ENCODE measurements around the gene LBR. TPM values are rescaled to one million over a fixed set of nuclear protein-coding genes. Genes with fewer than 3 reads are reported as not detected.

Gene LBR
- total and polyA plus RNA-seq, 2 of the 4 experiments (the other 2 are of a cell fraction), result 21.3 to 24.9 TPM

DNA sequence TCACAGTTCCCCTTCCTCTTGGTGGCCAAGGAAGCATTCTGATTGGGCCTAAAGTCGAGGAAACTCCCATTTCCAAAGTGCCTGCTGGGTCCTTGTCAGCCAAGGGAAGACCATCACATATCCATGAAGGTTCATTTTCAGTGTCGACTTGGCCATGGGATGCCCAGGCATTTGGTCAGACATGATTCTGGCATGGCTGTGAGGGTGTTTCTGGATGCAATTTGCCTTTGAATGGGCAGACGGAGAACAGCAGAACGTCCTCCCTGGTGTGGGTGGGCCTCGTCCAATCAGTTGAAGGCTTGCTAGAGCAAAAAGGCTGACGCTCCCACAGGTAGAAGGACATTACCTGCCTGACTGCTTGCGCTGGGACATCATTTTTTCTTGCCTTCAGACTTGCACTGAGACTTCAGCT, 48.3 kb upstream of the LBR start:
- Histone ChIP-seq H3K36me3 (ENCODE audit: control insufficient read depth, insufficient read depth, low read length) (no peaks in the 10 kb centered on the region), H3K4me3 (ENCODE audit: insufficient read depth, low read depth, low read length) (no peak overlapping the region), H2AK9ac (replicated peaks; ENCODE audit: low read depth, low read length, poor library complexity) (no peak overlapping the region), H2BK5ac (ENCODE audit: low read depth, low read length, poor library complexity, severe bottlenecking) (no peak overlapping the region), H4K91ac (ENCODE audit: insufficient read depth, low read depth, low read length) (no peak overlapping the region), H3K14ac (replicated peaks; ENCODE audit: low read depth, low read length) (no peak overlapping the region; the same call in 1 of the 2 replicates), H2BK20ac (ENCODE audit: low read depth, low read length) (no peak overlapping the region), H3K4ac (ENCODE audit: low read depth, low read length) (no peak overlapping the region), H3K9ac (ENCODE audit: low read depth, low read length) (no peak overlapping the region), H3K9me3 (ENCODE audit: control insufficient read depth, insufficient read depth, low read length) (0 out of 2 replicates have a peak, but pooled peaks cover 2% of the 10 kb centered on the region), H3K27me3 (ENCODE audit: control insufficient read depth, insufficient read depth, low read length) (no peaks in the 10 kb centered on the region), H3K18ac (ENCODE audit: low read depth, low read length) (no peak overlapping the region), H3K9me1 (ENCODE audit: insufficient read depth, low read length) (peaks cover 5% of the 10 kb centered on the region), H2BK15ac (ENCODE audit: low read depth, low read length) (no peak overlapping the region), H3K4me2 (ENCODE audit: low read depth, low read length) (no peak overlapping the region), H3K79me1 (ENCODE audit: low read depth in 1 of 2, low read length in 2 of 2) (no peaks in the 10 kb centered on the region; a peak in 1 of 4 replicates), H4K8ac (ENCODE audit: low read depth in 2 of 2, low read length in 2 of 2) (no peak overlapping the region), H3K23ac (ENCODE audit: low read depth, low read length) (0 out of 2 replicates have a peak overlapping the region, but pooled peaks have one; percentile 48), H2AK5ac (ENCODE audit: low read depth, low read length) (0 out of 2 replicates have a peak overlapping the region, but pooled peaks have one; percentile 1), H2BK120ac (ENCODE audit: low read depth, low read length) (no peak overlapping the region), H2AFZ (replicated peaks; ENCODE audit: low read length, poor library complexity) (no peak overlapping the region), H3K56ac (ENCODE audit: extremely low read depth, insufficient read depth, low read length) (no peak overlapping the region), H3K27ac (ENCODE audit: insufficient read depth, low read length) (no peak overlapping the region), H4K5ac (ENCODE audit: low read depth, low read length) (no peak overlapping the region), H4K20me1 (ENCODE audit: insufficient read depth, low read length) (no peaks in the 10 kb centered on the region), H3K4me1 (ENCODE audit: control insufficient read depth, insufficient read depth, low read length) (peaks cover 2% of the 10 kb centered on the region)
- ChIA-PET POLR2A (ENCODE audit: unreplicated experiment) (no interaction called here), CTCF (interaction anchor here (1.2 to 1.9 kb wide), 2 partner anchors 74 to 435 kb away, joined by 4 to 9 read pairs; no protein-coding TSS in a partner anchor)
- dilution Hi-C loops (cut with HindIII; ENCODE audit: low sequenced_read_pairs, unreplicated experiment) (no loop called here), intact Hi-C loops (cut with micrococcal nuclease) (no loop called here), in situ Hi-C loops (cut with MboI; ENCODE audit: low sequenced_read_pairs) (loop anchor here (5.0 to 10.0 kb wide), 3 partner anchors 301 to 506 kb away; partner anchors contain the start of gene SRP9)
- DNase-seq, result no peak
- no peak for ATAC-seq (ENCODE audit: low read depth)
- 90% methylated on average over 5 of the region's 7 CpGs; no CpG with 5 or more reads in 1 of the 2 experiments for WGBS, 2 experiments (ENCODE audit: extremely low coverage in 2 of 2, insufficient read length in 1 of 2)
- TF ChIP-seq CHD1 (IDR thresholded peaks at IDR 0.05; ENCODE audit: low read depth, low read length), result no peak
- TF ChIP-seq RAD21 (IDR thresholded peaks at IDR 0.05; ENCODE audit: low read length), result no peak
- TF ChIP-seq MAFK (IDR thresholded peaks at IDR 0.05; ENCODE audit: low read depth, low read length), result no peak
- TF ChIP-seq RFX5 (IDR thresholded peaks at IDR 0.05; ENCODE audit: low read depth, low read length), result no peak
- TF ChIP-seq FOS (IDR thresholded peaks at IDR 0.05; ENCODE audit: low read depth, low read length), result no peak
- TF ChIP-seq ELK1 (IDR thresholded peaks at IDR 0.05; ENCODE audit: borderline replicate concordance, low read depth, low read length), result no peak
- TF ChIP-seq MAZ (IDR thresholded peaks at IDR 0.05; ENCODE audit: borderline replicate concordance, low read depth, low read length), result no peak
- TF ChIP-seq MXI1 (IDR thresholded peaks at IDR 0.05; ENCODE audit: borderline replicate concordance, low read depth, low read length), result no peak
- no peak for TF ChIP-seq RCOR1 (IDR thresholded peaks at IDR 0.05; ENCODE audit: insufficient replicate concordance, low read length)
- TF ChIP-seq BHLHE40 (IDR thresholded peaks at IDR 0.05; ENCODE audit: low read depth, low read length), result no peak
- TF ChIP-seq, protein P1, sequence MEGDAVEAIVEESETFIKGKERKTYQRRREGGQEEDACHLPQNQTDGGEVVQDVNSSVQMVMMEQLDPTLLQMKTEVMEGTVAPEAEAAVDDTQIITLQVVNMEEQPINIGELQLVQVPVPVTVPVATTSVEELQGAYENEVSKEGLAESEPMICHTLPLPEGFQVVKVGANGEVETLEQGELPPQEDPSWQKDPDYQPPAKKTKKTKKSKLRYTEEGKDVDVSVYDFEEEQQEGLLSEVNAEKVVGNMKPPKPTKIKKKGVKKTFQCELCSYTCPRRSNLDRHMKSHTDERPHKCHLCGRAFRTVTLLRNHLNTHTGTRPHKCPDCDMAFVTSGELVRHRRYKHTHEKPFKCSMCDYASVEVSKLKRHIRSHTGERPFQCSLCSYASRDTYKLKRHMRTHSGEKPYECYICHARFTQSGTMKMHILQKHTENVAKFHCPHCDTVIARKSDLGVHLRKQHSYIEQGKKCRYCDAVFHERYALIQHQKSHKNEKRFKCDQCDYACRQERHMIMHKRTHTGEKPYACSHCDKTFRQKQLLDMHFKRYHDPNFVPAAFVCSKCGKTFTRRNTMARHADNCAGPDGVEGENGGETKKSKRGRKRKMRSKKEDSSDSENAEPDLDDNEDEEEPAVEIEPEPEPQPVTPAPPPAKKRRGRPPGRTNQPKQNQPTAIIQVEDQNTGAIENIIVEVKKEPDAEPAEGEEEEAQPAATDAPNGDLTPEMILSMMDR (conservative IDR thresholded peaks at IDR 0.05; ENCODE audit: low read depth, low read length), result no peak
- no peak for TF ChIP-seq NFE2L2 (IDR thresholded peaks at IDR 0.05; ENCODE audit: low read depth, low read length)
- TF ChIP-seq, protein P2, sequence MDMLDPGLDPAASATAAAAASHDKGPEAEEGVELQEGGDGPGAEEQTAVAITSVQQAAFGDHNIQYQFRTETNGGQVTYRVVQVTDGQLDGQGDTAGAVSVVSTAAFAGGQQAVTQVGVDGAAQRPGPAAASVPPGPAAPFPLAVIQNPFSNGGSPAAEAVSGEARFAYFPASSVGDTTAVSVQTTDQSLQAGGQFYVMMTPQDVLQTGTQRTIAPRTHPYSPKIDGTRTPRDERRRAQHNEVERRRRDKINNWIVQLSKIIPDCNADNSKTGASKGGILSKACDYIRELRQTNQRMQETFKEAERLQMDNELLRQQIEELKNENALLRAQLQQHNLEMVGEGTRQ (IDR thresholded peaks at IDR 0.05; ENCODE audit: low read depth, low read length), result no peak
- no peak for TF ChIP-seq SMC3 (IDR thresholded peaks at IDR 0.05; ENCODE audit: low read depth, low read length)
- no TSS peak for BruUV-seq (replicated peaks)

Measured in IMR-90 (cell line).